ENCODE data around the gene SEMA6B.

DNA sequence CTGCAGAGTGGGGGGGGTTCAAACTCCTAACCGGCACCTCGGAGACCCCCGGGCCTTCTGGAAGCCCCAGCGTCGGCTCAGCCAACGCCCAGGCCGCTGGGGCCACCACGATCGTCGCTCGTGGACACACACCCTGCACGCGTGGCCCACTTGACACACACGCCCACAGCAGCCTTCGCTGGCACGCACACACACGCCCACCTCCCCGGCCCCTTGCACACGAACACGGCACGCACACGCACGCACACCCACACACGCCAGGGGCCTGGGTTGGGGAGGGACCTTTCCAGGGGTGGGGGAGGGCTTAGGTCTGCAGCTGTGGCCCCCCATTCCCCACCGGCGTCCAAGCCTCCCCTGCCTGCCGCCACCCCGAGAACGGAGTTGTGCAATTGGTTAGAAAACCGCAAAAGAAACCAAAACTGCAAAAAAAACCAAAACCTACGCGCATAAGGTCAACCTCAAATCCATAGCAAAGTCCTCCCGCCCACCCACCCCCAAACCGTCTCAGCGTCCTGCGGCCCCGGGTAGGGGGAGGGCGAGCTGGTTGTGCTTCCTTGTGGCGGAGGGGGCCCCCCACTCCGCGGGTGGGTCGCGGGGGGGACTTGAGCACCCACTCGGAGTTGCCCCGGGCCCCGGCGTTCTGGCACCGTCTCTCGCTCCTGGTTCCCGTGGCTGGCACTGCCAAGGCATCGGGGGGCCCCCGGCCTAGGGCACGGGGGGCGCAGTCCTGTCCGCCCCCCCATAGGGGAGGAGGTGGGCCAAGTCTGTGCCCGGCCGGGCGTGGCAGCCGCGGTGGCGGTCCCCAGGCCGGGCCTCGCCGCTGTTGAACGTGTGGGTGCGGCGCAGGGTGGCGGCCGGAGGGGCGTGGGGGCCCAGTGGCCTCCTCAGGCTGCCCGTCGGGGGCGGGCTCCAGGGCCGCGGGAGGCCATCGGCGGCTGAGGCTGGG lies 16.3 kb downstream of the SEMA6B start:
- TF ChIP-seq POLR2AphosphoS5 (IDR thresholded peaks at IDR 0.05; ENCODE audit: low read depth, low read length) (no peak), TAF1 (IDR thresholded peaks at IDR 0.05; ENCODE audit: borderline replicate concordance, insufficient read depth, low read length) (no peak), SIN3A (IDR thresholded peaks at IDR 0.05; ENCODE audit: borderline replicate concordance, insufficient read depth, low read length) (no peak), REST (IDR thresholded peaks at IDR 0.05; ENCODE audit: insufficient read depth in 1 of 2, low read depth in 2 of 2, low read length in 2 of 2) (no peak), FOXP2 (optimal IDR thresholded peaks at IDR 0.05; ENCODE audit: borderline replicate concordance, extremely low read depth, extremely low read length, insufficient read depth) (no peak)
